RWPE1 (cell line): ENCODE results near the gene SLC44A5.

Source experiments
- CTCF ChIA-PET: fragments of 350-600 bp; sonication (Branson Sonifier 250); formaldehyde crosslinking; extraction: SDS; loops from one replicate; lab custom pipeline; 2021; lab: Yijun Ruan, JAX
- POLR2A ChIA-PET: fragments of 400-600 bp; formaldehyde crosslinking; extraction: SDS; loops from one replicate; lab custom pipeline; 2020; ENCODE audit warnings: antibody characterized with exemption; ENCODE audit not compliant: low non-redundant PET; lab: Yijun Ruan, JAX
- DNase-seq: peaks from one replicate; pipeline ENCODE4 v3.0.0; 2012; ENCODE audit warnings: low spot score
- H3K27ac ChIP-seq: fragments of 450-650 bp; 2 replicates; pipeline ENCODE4 v1.5.1; 2017
- CTCF ChIP-seq: fragments of 450-650 bp; conservative IDR thresholded peaks from 2 replicates; pipeline ENCODE4 v1.5.1; 2017; ENCODE audit warnings: low read depth, mild to moderate bottlenecking

The SLC44A5 gene

GRCh38 chr1:75554181-75554580 is 56.7 kb downstream of the SLC44A5 start:
- POLR2A ChIA-PET, result no interaction called here
- H3K27ac ChIP-seq, result no peak overlapping the region
- DNase-seq, result no peak
- no peak for TF ChIP-seq CTCF
- CTCF ChIA-PET, result interaction anchor here (0.6 kb wide), 2 partner anchors 79 to 118 kb away, joined by 6 to 7 read pairs; no protein-coding TSS in a partner anchor

- POLR2A ChIA-PET, result no interaction called here
- CTCF ChIA-PET, result no interaction called here
- no peak for DNase-seq
- no peak for TF ChIP-seq CTCF
- no peak overlapping the region for H3K27ac ChIP-seq
Measured at GRCh38 chr1:75550559-75550958, 60.4 kb downstream of the SLC44A5 start.

GRCh38 chr1:75548721-75549480 is 62.0 kb downstream of the SLC44A5 start:
- ChIA-PET POLR2A (no interaction called here), CTCF (interaction anchor here (0.6 kb wide), 1 partner anchor 916 kb away, joined by 4 read pairs; no protein-coding TSS in a partner anchor)
- no peak for DNase-seq
- no peak for TF ChIP-seq CTCF
- H3K27ac ChIP-seq, result no peak overlapping the region

- ChIA-PET POLR2A (no interaction called here), CTCF (no interaction called here)
- no peak overlapping the region for H3K27ac ChIP-seq
- no peak for TF ChIP-seq CTCF
- DNase-seq, result no peak
Measured at GRCh38 chr1:75543705-75544104, 67.2 kb downstream of the SLC44A5 start.

GRCh38 chr1:75542818-75543570 is 67.9 kb downstream of the SLC44A5 start:
- CTCF ChIA-PET, result no interaction called here
- no peak for TF ChIP-seq CTCF
- DNase-seq, result no peak
- no peak overlapping the region for H3K27ac ChIP-seq
- POLR2A ChIA-PET, result no interaction called here

- ChIA-PET POLR2A (no interaction called here), CTCF (no interaction called here)
- no peak for DNase-seq
- no peak for TF ChIP-seq CTCF
- no peak overlapping the region for H3K27ac ChIP-seq
Measured at GRCh38 chr1:75539230-75540116, 71.4 kb downstream of the SLC44A5 start.
